Loucy (cell line): Measurements from ENCODE around the gene OR2C1.

Experiments
- EZH2phosphoT487 ChIP-seq: fragments of 200-600 bp; IDR thresholded peaks from 2 replicates; pipeline ENCODE4 v1.6.1; 2018; ENCODE audit warnings: antibody characterized with exemption, mild to moderate bottlenecking, moderate library complexity, borderline replicate concordance
- TF ChIP-seq, protein P1 (sequence below): fragments of 200-600 bp; sonication (generic); conservative IDR thresholded peaks from 2 replicates; pipeline ENCODE4 v1.5.1; 2014; ENCODE audit warnings: mild to moderate bottlenecking, antibody characterized with exemption, low read length

DNA sequence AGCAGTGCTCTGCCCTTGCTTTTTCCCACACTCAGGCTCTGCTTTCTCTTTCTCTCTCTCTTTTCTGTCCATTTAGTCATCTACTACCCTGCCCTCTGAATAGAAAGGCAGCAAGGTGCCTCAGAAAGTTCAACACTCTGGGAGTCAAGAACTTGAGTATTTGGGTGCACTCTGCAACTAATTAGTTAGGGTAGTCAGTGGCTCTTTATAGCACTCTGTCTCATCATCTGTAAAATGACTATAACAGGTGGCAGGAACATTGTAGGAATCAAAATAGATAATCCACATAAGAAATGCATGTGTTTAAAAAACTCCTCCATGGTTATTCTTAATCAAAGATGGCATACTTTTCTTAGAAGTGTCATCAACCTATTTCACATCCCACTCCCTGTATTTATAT lies 7.2 kb downstream of the OR2C1 start:
- TF ChIP-seq, protein P1, sequence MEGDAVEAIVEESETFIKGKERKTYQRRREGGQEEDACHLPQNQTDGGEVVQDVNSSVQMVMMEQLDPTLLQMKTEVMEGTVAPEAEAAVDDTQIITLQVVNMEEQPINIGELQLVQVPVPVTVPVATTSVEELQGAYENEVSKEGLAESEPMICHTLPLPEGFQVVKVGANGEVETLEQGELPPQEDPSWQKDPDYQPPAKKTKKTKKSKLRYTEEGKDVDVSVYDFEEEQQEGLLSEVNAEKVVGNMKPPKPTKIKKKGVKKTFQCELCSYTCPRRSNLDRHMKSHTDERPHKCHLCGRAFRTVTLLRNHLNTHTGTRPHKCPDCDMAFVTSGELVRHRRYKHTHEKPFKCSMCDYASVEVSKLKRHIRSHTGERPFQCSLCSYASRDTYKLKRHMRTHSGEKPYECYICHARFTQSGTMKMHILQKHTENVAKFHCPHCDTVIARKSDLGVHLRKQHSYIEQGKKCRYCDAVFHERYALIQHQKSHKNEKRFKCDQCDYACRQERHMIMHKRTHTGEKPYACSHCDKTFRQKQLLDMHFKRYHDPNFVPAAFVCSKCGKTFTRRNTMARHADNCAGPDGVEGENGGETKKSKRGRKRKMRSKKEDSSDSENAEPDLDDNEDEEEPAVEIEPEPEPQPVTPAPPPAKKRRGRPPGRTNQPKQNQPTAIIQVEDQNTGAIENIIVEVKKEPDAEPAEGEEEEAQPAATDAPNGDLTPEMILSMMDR, result no peak
- TF ChIP-seq EZH2phosphoT487, result no peak
